GM21360 (cell line): ENCODE data around the gene CIBAR2.
"Not testable (repeated sequence)": the region's sequence is repeated elsewhere in the genome, so short reads cannot be mapped to it uniquely, and the experiment has no call there.

Source experiments
- ATAC-seq: cut with Tn5 transposase; IDR thresholded peaks from one replicate; pipeline ENCODE4 v1.9.1; 2021; ENCODE audit warnings: mild to moderate bottlenecking, moderate library complexity; ENCODE audit not compliant: unreplicated experiment

CIBAR2 gene

GRCh38 chr16:85065099-85065498 lies 47.2 kb downstream of the CIBAR2 start:
- no peak for ATAC-seq

- no peak for ATAC-seq
Measured at GRCh38 chr16:85064186-85064585, 48.1 kb downstream of the CIBAR2 start.

- ATAC-seq: no peak
Measured at GRCh38 chr16:85062845-85063244, 49.4 kb downstream of the CIBAR2 start.

- no peak for ATAC-seq
Measured at GRCh38 chr16:85062323-85062722, 49.9 kb downstream of the CIBAR2 start.

GRCh38 chr16:85061566-85061965 lies 50.7 kb downstream of the CIBAR2 start:
- no peak for ATAC-seq

GRCh38 chr16:85058909-85059308 lies 53.4 kb downstream of the CIBAR2 start:
- ATAC-seq: no peak

GRCh38 chr16:85057948-85058347 lies 54.3 kb downstream of the CIBAR2 start:
- ATAC-seq: no peak

- no peak for ATAC-seq
Measured at GRCh38 chr16:85057212-85057889, 54.9 kb downstream of the CIBAR2 start.

- ATAC-seq: no peak
Measured at GRCh38 chr16:85056211-85056748, 56.0 kb downstream of the CIBAR2 start.

- peak; percentile 92 for ATAC-seq
Measured at GRCh38 chr16:85055493-85056210, 56.6 kb downstream of the CIBAR2 start.

- ATAC-seq: no peak
Measured at GRCh38 chr16:85054948-85055492, 57.3 kb downstream of the CIBAR2 start.

- ATAC-seq: not testable (repeated sequence)
Measured at GRCh38 chr16:85054321-85054720, 58.0 kb downstream of the CIBAR2 start.

GRCh38 chr16:85052536-85052935 lies 59.7 kb downstream of the CIBAR2 start:
- ATAC-seq: no peak

- ATAC-seq: no peak
Measured at GRCh38 chr16:85051683-85052082, 60.6 kb downstream of the CIBAR2 start.

- no peak for ATAC-seq
Measured at GRCh38 chr16:85051067-85051581, 61.1 kb downstream of the CIBAR2 start.

GRCh38 chr16:85049706-85050305 lies 62.5 kb downstream of the CIBAR2 start:
- ATAC-seq: no peak

GRCh38 chr16:85048921-85049562 lies 63.2 kb downstream of the CIBAR2 start:
- ATAC-seq: no peak
